Measurements from ENCODE around the gene PGLYRP4. TPM values are rescaled to one million over a fixed set of nuclear protein-coding genes. Genes with fewer than 3 reads are reported as not detected.
A peak's percentile ranks its signal among the peaks of the same experiment; 100 is the strongest.

Gene PGLYRP4
- total and polyA plus RNA-seq, 2 donors: 1.3 to 6.1 TPM

DNA sequence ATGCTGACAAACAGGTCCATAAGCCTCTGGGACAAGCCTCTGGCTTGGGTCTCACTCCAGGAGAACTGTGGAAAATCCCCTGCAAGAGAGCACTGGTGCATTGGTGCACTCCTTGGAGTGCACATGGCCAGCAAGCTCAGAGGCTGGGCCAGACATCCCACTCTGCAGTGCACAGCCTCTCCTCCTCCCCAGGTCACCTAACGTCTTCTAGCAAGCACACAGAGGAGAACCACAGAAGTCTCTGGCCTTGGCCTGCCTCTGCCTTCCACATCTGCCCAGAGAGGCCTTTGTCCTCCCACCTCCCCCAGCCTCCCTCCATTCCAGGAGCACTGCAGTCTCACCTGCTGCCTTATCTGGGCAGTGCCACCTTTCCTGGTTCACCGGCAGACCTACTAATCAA lies 40.1 kb downstream of the PGLYRP4 start:
- WGBS: 98% methylated on average over 2 of the region's 2 CpGs
- DNase-seq (ENCODE audit: low read depth in 6 of 9, low spot score in 9 of 9): no peak
- H3K27ac ChIP-seq (ENCODE audit: low read depth in 1 of 2, low read length in 1 of 2): no peak overlapping the region
- no peaks in the 10 kb centered on the region for H3K36me3 ChIP-seq (ENCODE audit: control insufficient read depth in 2 of 2, insufficient read depth in 2 of 2, low read length in 1 of 2)
- no peaks in the 10 kb centered on the region for H3K4me1 ChIP-seq (ENCODE audit: control insufficient read depth in 2 of 2, insufficient read depth in 2 of 2, low read length in 2 of 2)
- no peak overlapping the region for H3K4me3 ChIP-seq (ENCODE audit: low read length in 2 of 2)
- H3K9me3 ChIP-seq (ENCODE audit: control insufficient read depth in 2 of 2, insufficient read depth in 1 of 2, low read length in 1 of 2): no peaks in the 10 kb centered on the region
- H3K27me3 ChIP-seq (ENCODE audit: control insufficient read depth in 2 of 2, insufficient read depth in 1 of 2, low read length in 1 of 2): no peaks in the 10 kb centered on the region

GRCh38 chr1:153307221-153307600 lies 41.4 kb downstream of the PGLYRP4 start:
- no peak overlapping the region for H3K4me3 ChIP-seq (ENCODE audit: low read length in 2 of 2)
- 92% methylated on average over 10 of the region's 10 CpGs for whole genome bisulfite sequencing
- H3K27ac ChIP-seq (ENCODE audit: low read depth in 1 of 2, low read length in 1 of 2): no peak overlapping the region
- H3K36me3 ChIP-seq (ENCODE audit: control insufficient read depth in 2 of 2, insufficient read depth in 2 of 2, low read length in 1 of 2): no peaks in the 10 kb centered on the region
- no peak for DNase-seq (ENCODE audit: low read depth in 6 of 9, low spot score in 9 of 9)
- no peaks in the 10 kb centered on the region for H3K9me3 ChIP-seq (ENCODE audit: control insufficient read depth in 2 of 2, insufficient read depth in 1 of 2, low read length in 1 of 2)
- H3K27me3 ChIP-seq (ENCODE audit: control insufficient read depth in 2 of 2, insufficient read depth in 1 of 2, low read length in 1 of 2): no peaks in the 10 kb centered on the region
- no peaks in the 10 kb centered on the region for H3K4me1 ChIP-seq (ENCODE audit: control insufficient read depth in 2 of 2, insufficient read depth in 2 of 2, low read length in 2 of 2)

GRCh38 chr1:153306303-153307220 lies 42.1 kb downstream of the PGLYRP4 start:
- no peak overlapping the region for H3K27ac ChIP-seq (ENCODE audit: low read depth in 1 of 2, low read length in 1 of 2)
- DNase-seq (ENCODE audit: low read depth in 6 of 9, low spot score in 9 of 9): no peak
- H3K4me3 ChIP-seq (ENCODE audit: low read length in 2 of 2): no peak overlapping the region
- H3K36me3 ChIP-seq (ENCODE audit: control insufficient read depth in 2 of 2, insufficient read depth in 2 of 2, low read length in 1 of 2): no peaks in the 10 kb centered on the region
- WGBS: 93% methylated on average over 22 of the region's 22 CpGs
- H3K27me3 ChIP-seq (ENCODE audit: control insufficient read depth in 2 of 2, insufficient read depth in 1 of 2, low read length in 1 of 2): no peaks in the 10 kb centered on the region
- H3K9me3 ChIP-seq (ENCODE audit: control insufficient read depth in 2 of 2, insufficient read depth in 1 of 2, low read length in 1 of 2): no peaks in the 10 kb centered on the region
- H3K4me1 ChIP-seq (ENCODE audit: control insufficient read depth in 2 of 2, insufficient read depth in 2 of 2, low read length in 2 of 2): no peaks in the 10 kb centered on the region

DNA sequence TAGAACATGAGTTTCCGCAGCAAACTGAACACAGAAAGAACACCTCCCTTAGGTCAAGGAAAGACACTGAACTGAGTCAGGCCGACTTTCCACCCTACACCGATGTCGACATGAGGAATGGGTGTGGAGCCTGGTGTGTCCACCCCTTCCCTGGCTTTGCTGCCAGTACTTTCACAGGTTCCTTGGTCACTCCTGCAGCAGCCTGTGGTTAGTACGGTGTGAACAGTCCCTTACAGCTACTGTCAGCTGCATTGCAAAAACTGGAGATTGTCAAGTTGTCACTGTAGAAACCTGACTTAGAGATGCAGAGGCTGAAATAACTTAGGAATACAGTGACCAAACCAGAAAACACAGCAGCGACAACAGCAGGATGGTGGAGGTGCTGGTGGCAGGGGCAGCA lies 43.0 kb downstream of the PGLYRP4 start:
- Histone ChIP-seq H3K9me3 (ENCODE audit: control insufficient read depth in 2 of 2, insufficient read depth in 1 of 2, low read length in 1 of 2) (no peaks in the 10 kb centered on the region), H3K36me3 (ENCODE audit: control insufficient read depth in 2 of 2, insufficient read depth in 2 of 2, low read length in 1 of 2) (no peaks in the 10 kb centered on the region), H3K27ac (ENCODE audit: low read depth in 1 of 2, low read length in 1 of 2) (no peak overlapping the region), H3K27me3 (ENCODE audit: control insufficient read depth in 2 of 2, insufficient read depth in 1 of 2, low read length in 1 of 2) (no peaks in the 10 kb centered on the region), H3K4me3 (ENCODE audit: low read length in 2 of 2) (no peak overlapping the region), H3K4me1 (ENCODE audit: control insufficient read depth in 2 of 2, insufficient read depth in 2 of 2, low read length in 2 of 2) (no peaks in the 10 kb centered on the region)
- DNase-seq (ENCODE audit: low read depth in 6 of 9, low spot score in 9 of 9): no peak
- 94% methylated on average over 6 of the region's 6 CpGs for WGBS

DNA sequence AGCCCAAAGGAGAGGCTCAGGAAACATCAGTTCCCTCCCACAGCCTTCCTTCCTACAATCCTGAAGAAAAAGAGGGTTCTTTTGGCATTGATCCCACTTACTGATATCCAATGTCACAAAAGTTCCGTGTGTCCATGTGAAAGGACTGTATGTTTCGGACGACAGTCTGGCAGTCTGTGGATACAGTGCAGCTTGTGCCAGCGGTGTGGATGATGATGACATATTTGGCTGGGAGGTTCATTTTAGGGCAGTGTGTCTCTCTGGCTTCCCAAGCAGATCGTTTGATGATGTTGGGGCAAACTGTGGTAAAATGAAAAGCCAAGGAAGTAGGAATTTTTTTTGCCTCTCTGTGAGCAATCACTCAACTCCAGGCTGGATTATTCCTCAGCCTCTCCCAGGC lies 46.3 kb downstream of the PGLYRP4 start:
- Histone ChIP-seq H3K27me3 (ENCODE audit: control insufficient read depth in 2 of 2, insufficient read depth in 1 of 2, low read length in 1 of 2) (no peaks in the 10 kb centered on the region), H3K27ac (ENCODE audit: low read depth in 1 of 2, low read length in 1 of 2) (no peak overlapping the region), H3K4me3 (ENCODE audit: low read length in 2 of 2) (no peak overlapping the region), H3K4me1 (ENCODE audit: control insufficient read depth in 2 of 2, insufficient read depth in 2 of 2, low read length in 2 of 2) (no peaks in the 10 kb centered on the region), H3K9me3 (ENCODE audit: control insufficient read depth in 2 of 2, insufficient read depth in 1 of 2, low read length in 1 of 2) (no peaks in the 10 kb centered on the region), H3K36me3 (ENCODE audit: control insufficient read depth in 2 of 2, insufficient read depth in 2 of 2, low read length in 1 of 2) (no peaks in the 10 kb centered on the region)
- 94% methylated on average over 5 of the region's 5 CpGs for WGBS
- no peak for DNase-seq (ENCODE audit: low read depth in 6 of 9, low spot score in 9 of 9)

- no peaks in the 10 kb centered on the region for H3K9me3 ChIP-seq (ENCODE audit: control insufficient read depth in 2 of 2, insufficient read depth in 1 of 2, low read length in 1 of 2)
- DNase-seq (ENCODE audit: low read depth in 6 of 9, low spot score in 9 of 9): peak in 1 of 9 donors; percentile 15
- WGBS: 12% methylated on average over 9 of the region's 9 CpGs
- no peak overlapping the region for H3K27ac ChIP-seq (ENCODE audit: low read depth in 1 of 2, low read length in 1 of 2)
- no peak overlapping the region for H3K4me3 ChIP-seq (ENCODE audit: low read length in 2 of 2)
- no peaks in the 10 kb centered on the region for H3K36me3 ChIP-seq (ENCODE audit: control insufficient read depth in 2 of 2, insufficient read depth in 2 of 2, low read length in 1 of 2)
- peaks cover 0 to 11% of the 10 kb centered on the region in 2 donors for H3K4me1 ChIP-seq (ENCODE audit: control insufficient read depth in 2 of 2, insufficient read depth in 2 of 2, low read length in 2 of 2)
- H3K27me3 ChIP-seq (ENCODE audit: control insufficient read depth in 2 of 2, insufficient read depth in 1 of 2, low read length in 1 of 2): no peaks in the 10 kb centered on the region
These were observed 54.8 kb downstream of the PGLYRP4 start for GRCh38 chr1:153293851-153294250.

DNA sequence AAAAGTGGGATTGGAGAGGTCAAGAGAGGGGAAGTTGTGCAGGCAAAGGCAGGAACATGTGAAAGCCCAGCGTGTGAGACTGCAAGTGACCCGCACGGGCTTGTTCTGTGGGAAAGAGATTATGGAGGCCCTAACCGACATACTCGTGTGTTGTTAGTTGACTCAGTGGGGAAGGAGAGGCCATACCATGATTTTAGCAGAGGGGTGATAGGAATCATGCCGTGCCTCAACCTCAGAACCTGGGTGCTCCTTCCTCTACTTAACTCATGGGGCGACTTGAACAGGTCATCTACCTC lies 55.2 kb downstream of the PGLYRP4 start:
- H3K4me1 ChIP-seq (ENCODE audit: control insufficient read depth in 2 of 2, insufficient read depth in 2 of 2, low read length in 2 of 2): peaks cover 0 to 11% of the 10 kb centered on the region in 2 donors
- H3K9me3 ChIP-seq (ENCODE audit: control insufficient read depth in 2 of 2, insufficient read depth in 1 of 2, low read length in 1 of 2): no peaks in the 10 kb centered on the region
- 79% methylated on average over 7 of the region's 7 CpGs for WGBS
- DNase-seq (ENCODE audit: low read depth in 6 of 9, low spot score in 9 of 9): no peak
- H3K27me3 ChIP-seq (ENCODE audit: control insufficient read depth in 2 of 2, insufficient read depth in 1 of 2, low read length in 1 of 2): no peaks in the 10 kb centered on the region
- H3K36me3 ChIP-seq (ENCODE audit: control insufficient read depth in 2 of 2, insufficient read depth in 2 of 2, low read length in 1 of 2): no peaks in the 10 kb centered on the region
- no peak overlapping the region for H3K4me3 ChIP-seq (ENCODE audit: low read length in 2 of 2)
- no peak overlapping the region for H3K27ac ChIP-seq (ENCODE audit: low read depth in 1 of 2, low read length in 1 of 2)

GRCh38 chr1:153292740-153293479 lies 55.7 kb downstream of the PGLYRP4 start:
- Histone ChIP-seq H3K27me3 (ENCODE audit: control insufficient read depth in 2 of 2, insufficient read depth in 1 of 2, low read length in 1 of 2) (no peaks in the 10 kb centered on the region), H3K4me3 (ENCODE audit: low read length in 2 of 2) (no peak overlapping the region), H3K27ac (ENCODE audit: low read depth in 1 of 2, low read length in 1 of 2) (no peak overlapping the region), H3K36me3 (ENCODE audit: control insufficient read depth in 2 of 2, insufficient read depth in 2 of 2, low read length in 1 of 2) (no peaks in the 10 kb centered on the region), H3K4me1 (ENCODE audit: control insufficient read depth in 2 of 2, insufficient read depth in 2 of 2, low read length in 2 of 2) (peaks cover 0 to 11% of the 10 kb centered on the region in 2 donors), H3K9me3 (ENCODE audit: control insufficient read depth in 2 of 2, insufficient read depth in 1 of 2, low read length in 1 of 2) (no peaks in the 10 kb centered on the region)
- WGBS: 68% methylated on average over 25 of the region's 25 CpGs
- no peak for DNase-seq (ENCODE audit: low read depth in 6 of 9, low spot score in 9 of 9)

- Histone ChIP-seq H3K27ac (ENCODE audit: low read depth in 1 of 2, low read length in 1 of 2) (no peak overlapping the region), H3K4me3 (ENCODE audit: low read length in 2 of 2) (no peak overlapping the region), H3K9me3 (ENCODE audit: control insufficient read depth in 2 of 2, insufficient read depth in 1 of 2, low read length in 1 of 2) (no peaks in the 10 kb centered on the region), H3K4me1 (ENCODE audit: control insufficient read depth in 2 of 2, insufficient read depth in 2 of 2, low read length in 2 of 2) (peaks cover 0 to 11% of the 10 kb centered on the region in 2 donors), H3K36me3 (ENCODE audit: control insufficient read depth in 2 of 2, insufficient read depth in 2 of 2, low read length in 1 of 2) (no peaks in the 10 kb centered on the region), H3K27me3 (ENCODE audit: control insufficient read depth in 2 of 2, insufficient read depth in 1 of 2, low read length in 1 of 2) (no peaks in the 10 kb centered on the region)
- DNase-seq (ENCODE audit: low read depth in 6 of 9, low spot score in 9 of 9): no peak
- 92% methylated on average over 8 of the region's 8 CpGs for WGBS
These were observed 56.5 kb downstream of the PGLYRP4 start for GRCh38 chr1:153292185-153292584.
